WI38 (cell line): ENCODE results near the gene COL18A1.
A peak's percentile ranks its signal among the peaks of the same experiment; 100 is the strongest.

Experiments used
- H3K4me3 ChIP-seq: 2 replicates; pipeline ENCODE4 v1.5.1; 2011; ENCODE audit warnings: low read depth, mild to moderate bottlenecking, control low read depth, low read length
- CTCF ChIP-seq: IDR thresholded peaks from 2 replicates; pipeline ENCODE4 v1.5.1; 2012; ENCODE audit warnings: low read depth, mild to moderate bottlenecking, control low read depth, low read length

Gene COL18A1

GRCh38 chr21:45475004-45475685, 70.2 kb downstream of the COL18A1 start:
- TF ChIP-seq CTCF: no peak
- no peak overlapping the region for H3K4me3 ChIP-seq

GRCh38 chr21:45475797-45476570, 71.0 kb downstream of the COL18A1 start:
- TF ChIP-seq CTCF: no peak
- H3K4me3 ChIP-seq: no peak overlapping the region

GRCh38 chr21:45476582-45476981, 71.6 kb downstream of the COL18A1 start:
- TF ChIP-seq CTCF: no peak

GRCh38 chr21:45477176-45478114, 72.5 kb downstream of the COL18A1 start:
- no peak overlapping the region for H3K4me3 ChIP-seq
- TF ChIP-seq CTCF: no peak

More at GRCh38 chr21:45476582-45476981, 71.6 kb downstream of the COL18A1 start:
- no peak overlapping the region for H3K4me3 ChIP-seq

- no peak overlapping the region for H3K4me3 ChIP-seq
- TF ChIP-seq CTCF: peak; percentile 71
These were observed 73.3 kb downstream of the COL18A1 start for GRCh38 chr21:45478115-45478801.

- no peak for TF ChIP-seq CTCF
- H3K4me3 ChIP-seq: no peak overlapping the region
These were observed 74.1 kb downstream of the COL18A1 start for GRCh38 chr21:45478816-45479669.
